Measurements from ENCODE around the gene RRP1B.
"Not testable (repeated sequence)": the region's sequence is repeated elsewhere in the genome, so short reads cannot be mapped to it uniquely, and the experiment has no call there.

Gene RRP1B

GRCh38 chr21:43691801-43692200, 32.4 kb downstream of the RRP1B start:
- no peaks in the 10 kb centered on the region for H3K9me3 ChIP-seq (ENCODE audit: control insufficient read depth, insufficient read depth, low read length)
- no peaks in the 10 kb centered on the region for H3K4me1 ChIP-seq (ENCODE audit: insufficient read depth, low read length)
- peaks cover 23% of the 10 kb centered on the region for H3K36me3 ChIP-seq (ENCODE audit: insufficient read depth, low read length)
- H3K9ac ChIP-seq (ENCODE audit: low read depth, low read length): no peak overlapping the region

DNA sequence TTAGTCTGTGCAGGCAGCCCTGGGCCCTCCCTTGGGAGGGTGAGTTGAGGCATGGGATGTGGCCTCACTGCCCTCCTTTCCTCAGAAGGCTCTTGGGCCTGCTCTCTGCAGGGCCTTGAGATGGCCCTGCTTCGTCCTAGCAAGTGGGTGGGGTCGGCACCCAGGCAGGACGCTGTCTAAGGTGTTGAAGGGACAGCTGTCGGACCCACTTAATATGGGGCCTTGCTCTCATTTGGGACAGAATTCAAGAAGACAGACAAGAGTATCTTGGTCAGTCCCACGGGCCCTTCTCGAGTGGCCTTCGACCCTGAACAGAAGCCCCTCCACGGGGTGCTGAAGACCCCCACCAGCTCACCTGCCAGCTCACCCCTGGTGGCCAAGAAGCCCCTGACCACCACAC, 33.6 kb downstream of the RRP1B start:
- Histone ChIP-seq H3K9ac (ENCODE audit: low read depth, low read length) (no peak overlapping the region), H3K4me1 (ENCODE audit: insufficient read depth, low read length) (no peaks in the 10 kb centered on the region), H3K36me3 (ENCODE audit: insufficient read depth, low read length) (peaks cover 19% of the 10 kb centered on the region), H3K9me3 (ENCODE audit: control insufficient read depth, insufficient read depth, low read length) (no peaks in the 10 kb centered on the region)

DNA sequence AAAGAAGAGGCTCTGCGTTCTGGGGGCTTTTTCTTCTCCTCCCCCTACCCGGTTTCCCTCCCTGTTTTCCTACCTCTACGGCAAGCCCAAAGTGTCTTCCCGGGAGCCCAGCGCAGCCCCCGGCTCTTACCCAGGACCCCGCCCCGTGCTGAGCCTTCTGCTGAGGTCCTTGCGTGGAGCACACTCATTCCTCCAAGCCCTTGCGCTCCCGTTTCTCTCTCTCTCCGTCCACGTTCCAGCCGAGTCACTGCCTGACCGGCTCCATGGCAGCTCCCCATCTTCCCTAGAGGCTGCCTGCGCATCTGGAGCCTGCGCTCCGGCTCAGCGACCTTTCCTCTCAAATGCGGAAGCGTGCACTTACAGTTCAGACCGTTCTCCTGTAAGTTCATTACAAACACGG, 34.6 kb downstream of the RRP1B start:
- no peak overlapping the region for H3K9ac ChIP-seq (ENCODE audit: low read depth, low read length)
- no peaks in the 10 kb centered on the region for H3K9me3 ChIP-seq (ENCODE audit: control insufficient read depth, insufficient read depth, low read length)
- no peaks in the 10 kb centered on the region for H3K4me1 ChIP-seq (ENCODE audit: insufficient read depth, low read length)
- peaks cover 13% of the 10 kb centered on the region for H3K36me3 ChIP-seq (ENCODE audit: insufficient read depth, low read length)

- no peak overlapping the region for H3K9ac ChIP-seq (ENCODE audit: low read depth, low read length)
- H3K9me3 ChIP-seq (ENCODE audit: control insufficient read depth, insufficient read depth, low read length): no peaks in the 10 kb centered on the region
- H3K4me1 ChIP-seq (ENCODE audit: insufficient read depth, low read length): no peaks in the 10 kb centered on the region
- peaks cover 12% of the 10 kb centered on the region for H3K36me3 ChIP-seq (ENCODE audit: insufficient read depth, low read length)
Observed at GRCh38 chr21:43694437-43695079, 35.2 kb downstream of the RRP1B start.

DNA sequence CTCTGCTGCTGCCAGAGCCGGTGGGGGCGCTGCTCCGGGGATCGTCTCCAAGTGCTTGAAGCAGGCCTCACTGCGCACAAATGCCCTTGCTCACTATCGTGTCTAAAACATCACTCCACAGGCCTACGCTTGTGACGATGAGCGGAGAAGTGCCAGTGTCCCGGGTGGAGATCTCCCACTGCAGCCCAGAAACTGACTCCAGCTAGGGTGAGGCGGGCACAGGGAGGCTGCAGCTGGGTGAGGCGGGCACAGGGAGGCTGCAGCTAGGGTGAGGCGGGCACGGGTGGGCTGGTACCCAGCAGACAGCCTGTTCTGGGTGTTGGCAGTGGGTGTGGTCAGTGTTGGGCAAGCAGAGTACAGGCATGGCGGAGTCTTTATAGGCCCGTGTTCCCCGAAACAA, 36.9 kb downstream of the RRP1B start:
- no peak overlapping the region for H3K9ac ChIP-seq (ENCODE audit: low read depth, low read length)
- no peaks in the 10 kb centered on the region for H3K9me3 ChIP-seq (ENCODE audit: control insufficient read depth, insufficient read depth, low read length)
- H3K36me3 ChIP-seq (ENCODE audit: insufficient read depth, low read length): peaks cover 6% of the 10 kb centered on the region; the same call in 1 of the 2 replicates
- H3K4me1 ChIP-seq (ENCODE audit: insufficient read depth, low read length): no peaks in the 10 kb centered on the region

GRCh38 chr21:43697758-43698643, 38.6 kb downstream of the RRP1B start:
- H3K9ac ChIP-seq (ENCODE audit: low read depth, low read length): no peak overlapping the region
- no peaks in the 10 kb centered on the region for H3K9me3 ChIP-seq (ENCODE audit: control insufficient read depth, insufficient read depth, low read length)
- no peaks in the 10 kb centered on the region; the same call in 1 of the 2 replicates for H3K36me3 ChIP-seq (ENCODE audit: insufficient read depth, low read length)
- H3K4me1 ChIP-seq (ENCODE audit: insufficient read depth, low read length): peaks cover 2% of the 10 kb centered on the region; the same call in 1 of the 2 replicates

- H3K4me1 ChIP-seq (ENCODE audit: insufficient read depth, low read length); H3K36me3 ChIP-seq (ENCODE audit: insufficient read depth, low read length): not testable (repeated sequence)
Observed at GRCh38 chr21:43699492-43699777, 40.1 kb downstream of the RRP1B start.

GRCh38 chr21:43699933-43700599, 40.7 kb downstream of the RRP1B start:
- Histone ChIP-seq H3K4me1 (ENCODE audit: insufficient read depth, low read length) (peaks cover 7% of the 10 kb centered on the region; the same call in 1 of the 2 replicates), H3K9ac (ENCODE audit: low read depth, low read length) (no peak overlapping the region), H3K9me3 (ENCODE audit: control insufficient read depth, insufficient read depth, low read length) (no peaks in the 10 kb centered on the region), H3K36me3 (ENCODE audit: insufficient read depth, low read length) (no peaks in the 10 kb centered on the region)

More at GRCh38 chr21:43699492-43699777, 40.1 kb downstream of the RRP1B start:
- not testable (repeated sequence) for H3K9ac ChIP-seq (ENCODE audit: low read depth, low read length); H3K9me3 ChIP-seq (ENCODE audit: control insufficient read depth, insufficient read depth, low read length)

DNA sequence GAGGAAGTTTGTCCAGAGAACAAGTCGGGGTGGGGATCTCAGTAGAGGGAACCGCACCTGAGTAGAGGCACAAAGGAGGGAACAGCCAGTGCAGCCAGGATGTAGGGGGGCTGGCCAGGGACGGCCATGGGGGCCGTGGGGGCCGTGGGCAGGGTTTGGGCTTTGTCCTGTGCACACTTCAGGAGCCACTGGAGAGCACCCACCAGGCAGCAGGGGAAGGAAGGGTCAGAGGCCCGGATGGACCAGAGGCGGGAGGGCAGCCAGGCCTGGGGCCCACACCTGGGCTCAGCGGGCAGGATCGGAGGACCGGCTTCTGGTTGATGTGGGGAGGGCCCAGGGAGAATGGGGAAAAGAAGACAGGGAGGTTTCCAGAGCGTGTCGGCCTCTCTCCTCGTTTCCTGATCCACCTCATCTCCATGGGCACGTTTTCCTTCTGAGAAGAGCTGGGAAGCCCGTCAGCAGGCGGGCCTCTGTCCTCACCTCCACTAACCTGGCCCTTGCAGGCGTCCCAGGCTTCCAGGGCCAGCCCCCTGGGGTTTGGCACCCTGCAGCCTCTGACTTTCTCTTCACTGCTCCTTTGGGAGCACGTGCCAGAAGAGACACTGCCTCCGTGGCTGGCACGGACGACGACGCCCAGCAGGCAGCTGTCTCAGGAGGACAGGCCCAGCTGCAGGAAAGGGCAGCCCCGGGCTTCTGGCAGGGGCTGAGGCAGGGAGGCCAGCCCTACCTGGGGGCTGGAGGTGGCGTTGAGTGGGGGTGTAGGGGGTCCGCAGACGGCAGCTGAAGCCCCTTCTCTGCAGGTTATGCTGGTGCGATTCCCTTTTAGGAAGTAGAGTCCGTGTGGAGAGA, 42.8 kb downstream of the RRP1B start:
- no peaks in the 10 kb centered on the region for H3K9me3 ChIP-seq (ENCODE audit: control insufficient read depth, insufficient read depth, low read length)
- peaks cover 7% of the 10 kb centered on the region; the same call in 1 of the 2 replicates for H3K4me1 ChIP-seq (ENCODE audit: insufficient read depth, low read length)
- H3K36me3 ChIP-seq (ENCODE audit: insufficient read depth, low read length): no peaks in the 10 kb centered on the region
- no peak overlapping the region for H3K9ac ChIP-seq (ENCODE audit: low read depth, low read length)

DNA sequence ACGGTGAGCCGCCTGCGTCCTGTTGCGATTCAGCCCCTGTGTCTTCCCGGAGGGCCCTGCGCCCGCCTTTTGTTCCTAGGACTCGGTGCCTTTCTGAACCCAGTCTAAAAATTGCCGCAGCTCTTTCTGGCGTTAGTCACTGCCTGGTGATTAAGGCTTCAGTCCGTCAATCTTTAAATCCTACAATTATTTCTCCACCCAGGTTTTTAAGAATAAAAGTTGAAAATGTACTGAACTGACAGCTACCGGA, 43.4 kb downstream of the RRP1B start:
- no peaks in the 10 kb centered on the region for H3K36me3 ChIP-seq (ENCODE audit: insufficient read depth, low read length)
- H3K9ac ChIP-seq (ENCODE audit: low read depth, low read length): no peak overlapping the region
- H3K4me1 ChIP-seq (ENCODE audit: insufficient read depth, low read length): peaks cover 7% of the 10 kb centered on the region; the same call in 1 of the 2 replicates
- H3K9me3 ChIP-seq (ENCODE audit: control insufficient read depth, insufficient read depth, low read length): no peaks in the 10 kb centered on the region

DNA sequence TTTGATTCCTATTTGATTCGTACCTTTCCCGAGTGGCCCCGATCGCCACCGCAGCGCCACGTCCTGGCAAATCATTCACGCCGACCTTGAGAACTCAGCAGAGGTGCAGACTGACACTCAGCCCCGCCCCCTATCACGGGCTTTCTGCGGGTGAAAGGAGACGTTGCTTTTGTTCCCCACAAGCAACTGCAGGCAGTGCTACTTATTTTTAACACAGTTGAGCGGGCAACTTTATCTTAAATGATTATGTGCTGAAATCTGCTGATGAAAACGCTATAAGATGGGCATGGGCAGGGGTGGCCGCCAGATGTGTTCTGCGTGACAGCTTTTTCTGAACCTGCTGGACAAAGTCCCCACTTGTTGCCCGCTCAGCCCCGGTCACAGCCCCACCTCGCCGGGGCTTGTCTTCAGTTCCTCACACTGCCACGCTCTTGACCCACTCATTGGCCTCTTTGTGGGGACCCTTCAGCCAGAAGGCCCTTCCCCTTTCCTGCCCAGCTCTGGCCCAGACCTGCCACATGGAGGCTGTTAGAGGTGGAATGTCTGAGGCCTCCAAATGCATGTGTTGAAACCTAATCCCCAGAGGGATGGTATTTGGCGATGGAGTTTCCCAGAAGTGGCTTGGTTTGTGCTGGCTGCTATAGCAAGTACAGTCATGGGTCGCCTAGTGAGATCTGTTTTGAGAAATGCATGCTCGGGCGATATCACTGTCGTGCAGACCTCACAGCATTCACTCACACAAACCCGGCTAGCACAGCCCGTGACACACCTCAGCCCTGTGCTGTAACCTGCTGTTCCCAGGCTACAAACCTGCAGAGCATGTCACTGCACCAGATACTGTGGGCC, 43.9 kb downstream of the RRP1B start:
- peaks cover 7% of the 10 kb centered on the region; the same call in 1 of the 2 replicates for H3K4me1 ChIP-seq (ENCODE audit: insufficient read depth, low read length)
- no peak overlapping the region for H3K9ac ChIP-seq (ENCODE audit: low read depth, low read length)
- no peaks in the 10 kb centered on the region for H3K36me3 ChIP-seq (ENCODE audit: insufficient read depth, low read length)
- no peaks in the 10 kb centered on the region for H3K9me3 ChIP-seq (ENCODE audit: control insufficient read depth, insufficient read depth, low read length)

DNA sequence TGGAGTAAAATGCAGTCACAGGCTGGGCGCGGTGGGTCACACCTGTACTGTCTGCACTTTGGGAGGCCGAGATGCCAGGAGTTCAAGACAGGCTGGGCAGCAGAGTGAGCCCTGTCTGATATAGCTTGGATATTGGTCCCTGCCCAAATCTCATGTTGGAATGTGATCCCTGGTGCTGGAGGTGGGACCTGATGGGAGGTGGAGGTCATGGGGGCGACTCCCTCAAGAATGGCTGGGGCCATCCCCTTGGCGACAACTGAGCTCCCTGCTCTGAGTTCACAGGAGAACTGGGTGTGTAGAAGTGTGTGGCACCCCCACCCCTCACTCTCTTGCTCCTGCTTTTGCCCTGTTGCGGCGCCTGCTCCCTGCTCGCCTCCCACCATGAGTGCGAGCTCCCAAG, 48.1 kb downstream of the RRP1B start:
- H3K9ac ChIP-seq (ENCODE audit: low read depth, low read length): no peak overlapping the region
- peaks cover 17% of the 10 kb centered on the region for H3K4me1 ChIP-seq (ENCODE audit: insufficient read depth, low read length)

GRCh38 chr21:43708745-43709381, 49.5 kb downstream of the RRP1B start:
- H3K36me3 ChIP-seq (ENCODE audit: insufficient read depth, low read length): no peaks in the 10 kb centered on the region
- H3K9me3 ChIP-seq (ENCODE audit: control insufficient read depth, insufficient read depth, low read length): no peaks in the 10 kb centered on the region
- peaks cover 14% of the 10 kb centered on the region for H3K4me1 ChIP-seq (ENCODE audit: insufficient read depth, low read length)
- H3K9ac ChIP-seq (ENCODE audit: low read depth, low read length): no peak overlapping the region

More for the DNA sequence above, 48.1 kb downstream of the RRP1B start:
- H3K36me3 ChIP-seq (ENCODE audit: insufficient read depth, low read length): no peaks in the 10 kb centered on the region
- no peaks in the 10 kb centered on the region for H3K9me3 ChIP-seq (ENCODE audit: control insufficient read depth, insufficient read depth, low read length)
